MM.1S (cell line): ENCODE results near the gene ITGB8.

Experiments
- DNase-seq: peaks from one replicate; pipeline ENCODE4 v3.0.0-alpha.2; 2015
- H2AFZ ChIP-seq: fragments of 300-600 bp; sonication (generic); 2 replicates; pipeline ENCODE4 v1.6.0; 2016; ENCODE audit warnings: antibody characterized with exemption, low read length
- H3F3A ChIP-seq: fragments of 300-600 bp; sonication (generic); 2 replicates; pipeline ENCODE4 v1.6.1; 2016; ENCODE audit warnings: mild to moderate bottlenecking, antibody characterized with exemption, low read length, moderate library complexity, mixed read lengths; ENCODE audit not compliant: insufficient read depth
- H3K27ac ChIP-seq: fragments of 300-600 bp; sonication (generic); 2 replicates; pipeline ENCODE4 v1.5.1; 2016; ENCODE audit warnings: mild to moderate bottlenecking, low read length
- H3K27me3 ChIP-seq: fragments of 300-600 bp; sonication (generic); replicated peaks from 2 replicates; pipeline ENCODE4 v1.6.0; 2016; ENCODE audit warnings: low read length; ENCODE audit not compliant: insufficient read depth
- H3K36me3 ChIP-seq: fragments of 300-600 bp; sonication (generic); replicated peaks from 2 replicates; pipeline ENCODE4 v1.6.1; 2016; ENCODE audit warnings: mild to moderate bottlenecking, low read length, mixed read lengths; ENCODE audit not compliant: insufficient read depth
- H3K4me1 ChIP-seq: fragments of 300-600 bp; sonication (generic); 2 replicates; pipeline ENCODE4 v1.6.1; 2016; ENCODE audit warnings: low read length, mixed read lengths
- H3K4me2 ChIP-seq: fragments of 300-600 bp; sonication (generic); 2 replicates; pipeline ENCODE4 v1.6.0; 2016; ENCODE audit warnings: low read depth, low read length
- H3K4me3 ChIP-seq: fragments of 300-600 bp; sonication (generic); 2 replicates; pipeline ENCODE4 v1.5.1; 2016; ENCODE audit warnings: low read length, mixed read lengths
- H3K79me2 ChIP-seq: fragments of 300-600 bp; sonication (generic); 2 replicates; pipeline ENCODE4 v1.6.1; 2016; ENCODE audit warnings: mixed run types, low read length, mixed read lengths
- H3K9ac ChIP-seq: fragments of 300-600 bp; sonication (generic); 2 replicates; pipeline ENCODE4 v1.6.1; 2016; ENCODE audit warnings: low read length, mixed read lengths
- H3K9me2 ChIP-seq: fragments of 300-600 bp; sonication (generic); replicated peaks from 2 replicates; pipeline ENCODE4 v1.6.1; 2016; ENCODE audit warnings: mild to moderate bottlenecking, low read length, mixed read lengths; ENCODE audit not compliant: insufficient read depth
- H3K9me3 ChIP-seq: fragments of 300-600 bp; sonication (generic); replicated peaks from 2 replicates; pipeline ENCODE4 v1.6.1; 2016; ENCODE audit warnings: mild to moderate bottlenecking, low read length, mixed read lengths; ENCODE audit not compliant: insufficient read depth
- H4K20me1 ChIP-seq: fragments of 300-600 bp; sonication (generic); 2 replicates; pipeline ENCODE4 v1.6.1; 2016; ENCODE audit warnings: mild to moderate bottlenecking, low read length, moderate library complexity, mixed read lengths; ENCODE audit not compliant: insufficient read depth
- EZH2 ChIP-seq: fragments of 300-600 bp; sonication (generic); optimal IDR thresholded peaks from 2 replicates; pipeline ENCODE3; 2017; ENCODE audit warnings: low read depth, mild to moderate bottlenecking, antibody characterized with exemption, low read length, mixed read lengths
- EZH2phosphoT487 ChIP-seq: fragments of 300-600 bp; sonication (generic); IDR thresholded peaks from 2 replicates; pipeline ENCODE4 v1.6.1; 2018; ENCODE audit warnings: antibody characterized with exemption, low read length
- TF ChIP-seq, protein P1 (sequence below): fragments of 300-600 bp; sonication (generic); IDR thresholded peaks from 2 replicates; pipeline ENCODE4 v1.5.1; 2016; ENCODE audit warnings: antibody characterized with exemption, low read length, mixed read lengths

Gene ITGB8

DNA sequence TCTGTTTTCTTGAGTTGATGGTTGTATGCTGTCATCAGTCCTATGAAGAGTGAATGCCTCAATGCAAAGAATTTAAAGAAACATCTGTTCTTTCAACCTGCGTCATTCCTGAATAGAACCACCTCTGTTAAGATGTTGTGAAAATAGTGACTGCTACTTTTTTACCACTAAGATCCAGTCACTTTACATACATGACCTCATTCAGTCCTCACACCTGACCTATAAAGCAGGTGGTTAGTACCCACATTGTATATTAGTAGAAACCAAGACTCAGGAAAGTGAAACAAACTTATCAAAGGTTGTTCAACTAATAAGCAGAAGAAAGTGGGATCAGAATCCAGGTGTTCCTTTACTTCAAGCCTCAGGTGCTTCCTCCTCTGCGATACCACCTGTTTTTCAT lies 64.8 kb downstream of the ITGB8 start:
- peaks cover 46% of the 10 kb centered on the region for H3K4me1 ChIP-seq
- DNase-seq: peak; percentile 98
- no peak overlapping the region for H3K4me3 ChIP-seq
- H3K36me3 ChIP-seq: no peaks in the 10 kb centered on the region
- no peak overlapping the region; the same call in 1 of the 2 replicates for H3K9ac ChIP-seq
- no peaks in the 10 kb centered on the region for H3K9me2 ChIP-seq
- no peaks in the 10 kb centered on the region for H3K27me3 ChIP-seq
- H3K4me2 ChIP-seq: peak overlapping the region; percentile 53; the same call in 1 of the 2 replicates
- H3K27ac ChIP-seq: peak overlapping the region; percentile 94
- no peaks in the 10 kb centered on the region for H3K79me2 ChIP-seq
- no peak overlapping the region for H2AFZ ChIP-seq
- H4K20me1 ChIP-seq: no peaks in the 10 kb centered on the region
- no peaks in the 10 kb centered on the region for H3K9me3 ChIP-seq
- TF ChIP-seq EZH2phosphoT487: no peak
- TF ChIP-seq, protein P1, sequence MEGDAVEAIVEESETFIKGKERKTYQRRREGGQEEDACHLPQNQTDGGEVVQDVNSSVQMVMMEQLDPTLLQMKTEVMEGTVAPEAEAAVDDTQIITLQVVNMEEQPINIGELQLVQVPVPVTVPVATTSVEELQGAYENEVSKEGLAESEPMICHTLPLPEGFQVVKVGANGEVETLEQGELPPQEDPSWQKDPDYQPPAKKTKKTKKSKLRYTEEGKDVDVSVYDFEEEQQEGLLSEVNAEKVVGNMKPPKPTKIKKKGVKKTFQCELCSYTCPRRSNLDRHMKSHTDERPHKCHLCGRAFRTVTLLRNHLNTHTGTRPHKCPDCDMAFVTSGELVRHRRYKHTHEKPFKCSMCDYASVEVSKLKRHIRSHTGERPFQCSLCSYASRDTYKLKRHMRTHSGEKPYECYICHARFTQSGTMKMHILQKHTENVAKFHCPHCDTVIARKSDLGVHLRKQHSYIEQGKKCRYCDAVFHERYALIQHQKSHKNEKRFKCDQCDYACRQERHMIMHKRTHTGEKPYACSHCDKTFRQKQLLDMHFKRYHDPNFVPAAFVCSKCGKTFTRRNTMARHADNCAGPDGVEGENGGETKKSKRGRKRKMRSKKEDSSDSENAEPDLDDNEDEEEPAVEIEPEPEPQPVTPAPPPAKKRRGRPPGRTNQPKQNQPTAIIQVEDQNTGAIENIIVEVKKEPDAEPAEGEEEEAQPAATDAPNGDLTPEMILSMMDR: no peak
- peaks cover 17% of the 10 kb centered on the region for H3F3A ChIP-seq

DNA sequence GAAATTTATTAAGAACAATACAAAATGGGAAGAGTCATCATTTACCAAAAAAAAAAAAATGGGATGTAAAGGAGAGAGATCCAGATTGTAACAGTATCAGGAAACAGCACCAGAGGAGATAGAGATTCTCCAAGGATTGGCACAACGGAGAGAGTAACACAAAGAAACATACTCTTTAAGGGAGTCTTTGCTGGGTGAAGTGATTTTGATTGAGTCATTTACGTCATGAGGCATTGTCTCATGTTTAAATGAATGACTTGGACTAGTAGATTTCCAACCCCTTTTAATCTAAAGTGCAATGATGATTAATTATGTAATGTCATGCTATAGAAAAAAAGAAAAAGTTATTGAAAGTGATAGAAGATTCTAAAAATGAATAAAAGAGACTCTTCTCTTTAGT lies 68.8 kb downstream of the ITGB8 start:
- Histone ChIP-seq H3F3A (peaks cover 15% of the 10 kb centered on the region), H3K9ac (no peak overlapping the region), H3K27me3 (no peaks in the 10 kb centered on the region), H3K79me2 (no peaks in the 10 kb centered on the region), H2AFZ (no peak overlapping the region), H3K36me3 (no peaks in the 10 kb centered on the region), H3K4me2 (no peak overlapping the region), H4K20me1 (no peaks in the 10 kb centered on the region), H3K9me3 (no peaks in the 10 kb centered on the region), H3K4me1 (peaks cover 25% of the 10 kb centered on the region), H3K9me2 (no peaks in the 10 kb centered on the region), H3K27ac (no peak overlapping the region), H3K4me3 (no peak overlapping the region)
- TF ChIP-seq, protein P1: no peak
- DNase-seq: no peak

- DNase-seq: no peak
- TF ChIP-seq EZH2 (no peak), EZH2phosphoT487 (no peak)
- TF ChIP-seq, protein P1: no peak
- Histone ChIP-seq H3K9me3 (no peaks in the 10 kb centered on the region), H3K4me1 (peaks cover 11% of the 10 kb centered on the region; the same call in 1 of the 2 replicates), H3K4me3 (no peak overlapping the region), H2AFZ (no peak overlapping the region), H3K27me3 (no peaks in the 10 kb centered on the region), H3K79me2 (no peaks in the 10 kb centered on the region), H3F3A (no peaks in the 10 kb centered on the region), H3K27ac (no peak overlapping the region), H3K9ac (no peak overlapping the region), H3K9me2 (no peaks in the 10 kb centered on the region), H3K36me3 (no peaks in the 10 kb centered on the region), H3K4me2 (no peak overlapping the region), H4K20me1 (no peaks in the 10 kb centered on the region)
These were observed 71.4 kb downstream of the ITGB8 start for GRCh38 chr7:20401861-20402746.
